ENCODE data around the gene TRAPPC2L. TPM values are rescaled to one million over a fixed set of nuclear protein-coding genes. Genes with fewer than 3 reads are reported as not detected.

The TRAPPC2L gene
- total and polyA plus RNA-seq, 2 of the 13 experiments (the other 11 are each of a cell fraction or from before 2014, with no cell fraction given) = 96.3 to 107 TPM

DNA sequence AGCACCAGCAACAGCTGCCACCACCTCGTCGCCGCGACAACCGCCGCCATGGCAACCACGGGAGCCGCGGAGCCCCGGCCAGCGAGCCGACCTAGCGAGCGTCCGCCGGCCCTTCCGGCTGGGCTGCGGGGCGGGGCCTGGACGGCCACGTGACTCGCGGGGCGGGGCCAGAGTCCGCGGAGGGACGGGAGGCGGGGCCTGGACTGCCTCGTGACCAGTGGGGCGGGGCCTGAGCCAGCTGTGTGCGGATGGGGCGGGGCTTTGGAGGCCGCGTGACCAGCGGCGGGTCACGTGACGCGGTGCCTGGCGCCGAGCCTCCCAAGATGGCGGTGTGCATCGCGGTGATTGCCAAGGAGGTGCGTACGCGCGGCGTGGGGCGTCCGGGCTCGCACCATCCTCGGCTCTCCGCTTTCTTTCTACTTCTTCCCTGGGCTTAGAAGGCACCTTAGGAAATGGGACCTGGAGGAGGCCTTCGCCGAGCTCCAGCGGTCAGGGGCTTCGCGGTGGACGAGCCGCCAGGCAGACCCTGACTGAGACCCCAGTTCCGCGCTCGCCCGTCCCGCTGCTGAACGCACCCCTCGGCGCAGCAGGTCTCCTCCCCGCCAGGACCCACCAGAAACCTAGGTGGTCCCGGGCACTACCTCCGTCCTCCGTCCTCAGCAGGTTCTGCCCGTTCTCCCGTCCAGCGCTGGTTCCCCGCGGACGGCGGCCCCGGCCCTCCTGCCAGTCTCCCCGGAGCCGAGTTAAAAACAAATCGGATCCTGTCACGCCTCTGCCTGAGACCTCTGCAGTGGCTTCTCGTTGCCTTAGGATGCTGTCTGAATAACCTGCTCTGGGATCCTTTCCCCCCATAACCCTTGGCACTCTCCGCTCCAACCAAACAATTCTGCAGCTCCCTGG lies at the start of gene TRAPPC2L, which contains the start of gene GALNS (continued):
- TF ChIP-seq, protein P1, sequence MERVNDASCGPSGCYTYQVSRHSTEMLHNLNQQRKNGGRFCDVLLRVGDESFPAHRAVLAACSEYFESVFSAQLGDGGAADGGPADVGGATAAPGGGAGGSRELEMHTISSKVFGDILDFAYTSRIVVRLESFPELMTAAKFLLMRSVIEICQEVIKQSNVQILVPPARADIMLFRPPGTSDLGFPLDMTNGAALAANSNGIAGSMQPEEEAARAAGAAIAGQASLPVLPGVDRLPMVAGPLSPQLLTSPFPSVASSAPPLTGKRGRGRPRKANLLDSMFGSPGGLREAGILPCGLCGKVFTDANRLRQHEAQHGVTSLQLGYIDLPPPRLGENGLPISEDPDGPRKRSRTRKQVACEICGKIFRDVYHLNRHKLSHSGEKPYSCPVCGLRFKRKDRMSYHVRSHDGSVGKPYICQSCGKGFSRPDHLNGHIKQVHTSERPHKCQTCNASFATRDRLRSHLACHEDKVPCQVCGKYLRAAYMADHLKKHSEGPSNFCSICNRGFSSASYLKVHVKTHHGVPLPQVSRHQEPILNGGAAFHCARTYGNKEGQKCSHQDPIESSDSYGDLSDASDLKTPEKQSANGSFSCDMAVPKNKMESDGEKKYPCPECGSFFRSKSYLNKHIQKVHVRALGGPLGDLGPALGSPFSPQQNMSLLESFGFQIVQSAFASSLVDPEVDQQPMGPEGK (CRISPR knock-in tag; IDR thresholded peaks at IDR 0.05) = no peak
- TF ChIP-seq BORCS8-MEF2B (CRISPR knock-in tag; IDR thresholded peaks at IDR 0.05) = no peak
- no peak for TF ChIP-seq ZNF326 (CRISPR knock-in tag; IDR thresholded peaks at IDR 0.05; ENCODE audit: borderline replicate concordance)
- no peak; the same call in 1 of the 2 replicates for TF ChIP-seq ZNF616 (CRISPR knock-in tag; IDR thresholded peaks at IDR 0.05; ENCODE audit: low read depth)
- TF ChIP-seq ZNF3 (CRISPR knock-in tag; IDR thresholded peaks at IDR 0.05) = no peak
- TF ChIP-seq SMAD3 (CRISPR knock-in tag; IDR thresholded peaks at IDR 0.05) = no peak
- TF ChIP-seq BRD4 (CRISPR knock-in tag; IDR thresholded peaks at IDR 0.05) = peak; percentile 96
- peak; percentile 20; the same call in 1 of the 2 replicates for TF ChIP-seq NFYC (CRISPR knock-in tag; IDR thresholded peaks at IDR 0.05)
- TF ChIP-seq, protein P2, sequence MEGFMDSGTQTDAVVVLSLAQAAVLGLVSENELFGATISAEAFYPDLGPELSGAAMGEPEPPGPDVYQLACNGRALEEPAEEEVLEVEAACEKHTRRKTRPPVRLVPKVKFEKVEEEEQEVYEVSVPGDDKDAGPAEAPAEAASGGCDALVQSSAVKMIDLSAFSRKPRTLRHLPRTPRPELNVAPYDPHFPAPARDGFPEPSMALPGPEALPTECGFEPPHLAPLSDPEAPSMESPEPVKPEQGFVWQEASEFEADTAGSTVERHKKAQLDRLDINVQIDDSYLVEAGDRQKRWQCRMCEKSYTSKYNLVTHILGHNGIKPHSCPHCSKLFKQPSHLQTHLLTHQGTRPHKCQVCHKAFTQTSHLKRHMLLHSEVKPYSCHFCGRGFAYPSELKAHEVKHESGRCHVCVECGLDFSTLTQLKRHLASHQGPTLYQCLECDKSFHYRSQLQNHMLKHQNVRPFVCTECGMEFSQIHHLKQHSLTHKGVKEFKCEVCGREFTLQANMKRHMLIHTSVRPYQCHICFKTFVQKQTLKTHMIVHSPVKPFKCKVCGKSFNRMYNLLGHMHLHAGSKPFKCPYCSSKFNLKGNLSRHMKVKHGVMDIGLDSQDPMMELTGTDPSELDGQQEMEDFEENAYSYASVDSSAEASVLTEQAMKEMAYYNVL (CRISPR knock-in tag; IDR thresholded peaks at IDR 0.05; ENCODE audit: borderline replicate concordance) = no peak
- no peak for TF ChIP-seq MBD4 (IDR thresholded peaks at IDR 0.05; ENCODE audit: borderline replicate concordance, low read length)
- no peak for TF ChIP-seq ZNF546 (CRISPR knock-in tag; conservative IDR thresholded peaks at IDR 0.05)
- TF ChIP-seq, protein P3, sequence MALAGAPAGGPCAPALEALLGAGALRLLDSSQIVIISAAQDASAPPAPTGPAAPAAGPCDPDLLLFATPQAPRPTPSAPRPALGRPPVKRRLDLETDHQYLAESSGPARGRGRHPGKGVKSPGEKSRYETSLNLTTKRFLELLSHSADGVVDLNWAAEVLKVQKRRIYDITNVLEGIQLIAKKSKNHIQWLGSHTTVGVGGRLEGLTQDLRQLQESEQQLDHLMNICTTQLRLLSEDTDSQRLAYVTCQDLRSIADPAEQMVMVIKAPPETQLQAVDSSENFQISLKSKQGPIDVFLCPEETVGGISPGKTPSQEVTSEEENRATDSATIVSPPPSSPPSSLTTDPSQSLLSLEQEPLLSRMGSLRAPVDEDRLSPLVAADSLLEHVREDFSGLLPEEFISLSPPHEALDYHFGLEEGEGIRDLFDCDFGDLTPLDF (CRISPR knock-in tag; IDR thresholded peaks at IDR 0.05) = peak; percentile 72; the same call in 1 of the 2 replicates
- no peak for TF ChIP-seq TAF15 (IDR thresholded peaks at IDR 0.05; ENCODE audit: low read depth, low read length, poor library complexity, severe bottlenecking)
- TF ChIP-seq FIP1L1 (IDR thresholded peaks at IDR 0.05; ENCODE audit: borderline replicate concordance, insufficient read depth, low read depth, low read length) = no peak
- TF ChIP-seq SAP130 (CRISPR knock-in tag; IDR thresholded peaks at IDR 0.05; ENCODE audit: low read depth) = peak; percentile 98
- TF ChIP-seq, protein P4, sequence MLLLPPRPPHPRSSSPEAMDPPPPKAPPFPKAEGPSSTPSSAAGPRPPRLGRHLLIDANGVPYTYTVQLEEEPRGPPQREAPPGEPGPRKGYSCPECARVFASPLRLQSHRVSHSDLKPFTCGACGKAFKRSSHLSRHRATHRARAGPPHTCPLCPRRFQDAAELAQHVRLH (CRISPR knock-in tag; IDR thresholded peaks at IDR 0.05; ENCODE audit: borderline replicate concordance, low read depth) = no peak; the same call in 1 of the 2 replicates
- TF ChIP-seq, protein P5, sequence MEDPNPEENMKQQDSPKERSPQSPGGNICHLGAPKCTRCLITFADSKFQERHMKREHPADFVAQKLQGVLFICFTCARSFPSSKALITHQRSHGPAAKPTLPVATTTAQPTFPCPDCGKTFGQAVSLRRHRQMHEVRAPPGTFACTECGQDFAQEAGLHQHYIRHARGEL (CRISPR knock-in tag; IDR thresholded peaks at IDR 0.05) = 0 out of 2 replicates have a peak, but pooled peaks have one; percentile 75
- TF ChIP-seq ZNF430 (CRISPR knock-in tag; IDR thresholded peaks at IDR 0.05) = peak; percentile 82
- TF ChIP-seq MBNL3 (CRISPR knock-in tag; conservative IDR thresholded peaks at IDR 0.05) = no peak
- TF ChIP-seq YY1 (IDR thresholded peaks at IDR 0.05; ENCODE audit: insufficient read depth, insufficient replicate concordance, low read depth, low read length) = peak; percentile 98
- TF ChIP-seq, protein P6, sequence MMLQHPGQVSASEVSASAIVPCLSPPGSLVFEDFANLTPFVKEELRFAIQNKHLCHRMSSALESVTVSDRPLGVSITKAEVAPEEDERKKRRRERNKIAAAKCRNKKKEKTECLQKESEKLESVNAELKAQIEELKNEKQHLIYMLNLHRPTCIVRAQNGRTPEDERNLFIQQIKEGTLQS (CRISPR knock-in tag; IDR thresholded peaks at IDR 0.05) = no peak
- TF ChIP-seq RBFOX2 (IDR thresholded peaks at IDR 0.05; ENCODE audit: low read depth, low read length) = peak; percentile 90
- no peak for TF ChIP-seq SRSF9 (IDR thresholded peaks at IDR 0.05; ENCODE audit: borderline replicate concordance, insufficient read depth, low read depth, low read length, poor library complexity, severe bottlenecking)

All from HepG2 (cell line).